Esophagus muscularis mucosa (tissue), 4 donors: ENCODE data around the gene PARP14. TPM values are rescaled to one million over a fixed set of nuclear protein-coding genes. Genes with fewer than 3 reads are reported as not detected.

Source experiments
- DNase-seq: peaks from one replicate; pipeline ENCODE4 v3.0.0-alpha.2; 2017; ENCODE audit errors: extremely low spot score
- H3K27ac ChIP-seq, 4 donors: fragments of 200-600 bp; sonication (generic); replicated peaks in 1 of 4; 1 replicate in 3 of 4; 2 replicates in 1 of 4; pipeline ENCODE4 v1.5.1; 2016 to 2019; ENCODE audit warnings: mild to moderate bottlenecking in 1 of 4
- H3K27me3 ChIP-seq, 4 donors: fragments of 200-600 bp; sonication (generic); one replicate each; pipeline versions ENCODE4 v1.5.1 to v1.6.0; 2016 to 2019
- H3K36me3 ChIP-seq, 4 donors: fragments of 200-600 bp; sonication (generic); one replicate each; pipeline ENCODE4 v1.5.1; 2016 to 2019
- H3K4me1 ChIP-seq, 4 donors: fragments of 200-600 bp; sonication (generic); one replicate each; pipeline ENCODE4 v1.5.1; 2016 to 2019
- H3K4me3 ChIP-seq, 4 donors: fragments of 200-600 bp; sonication (generic); 1 replicate in 2 of 4; 2 replicates in 2 of 4; pipeline ENCODE4 v1.5.1; 2016 to 2019; ENCODE audit warnings: mild to moderate bottlenecking in 4 of 4, moderate library complexity in 1 of 4
- H3K9me3 ChIP-seq, 4 donors: fragments of 200-600 bp; sonication (generic); 1 replicate in 3 of 4; 2 replicates in 1 of 4; pipeline ENCODE4 v1.5.1; 2016 to 2019
- EP300 ChIP-seq: sonication (generic); formaldehyde crosslinking; IDR thresholded peaks from one replicate; pipeline ENCODE4 v1.6.1; 2017; ENCODE audit warnings: antibody characterized with exemption
- POLR2A ChIP-seq: fragments of 450-650 bp; IDR thresholded peaks from one replicate; pipeline ENCODE4 v1.6.1; 2017; ENCODE audit warnings: antibody characterized with exemption, moderate library complexity, mild to moderate bottlenecking, low read depth
- POLR2AphosphoS5 ChIP-seq, 2 donors: sonication (generic); formaldehyde crosslinking; IDR thresholded peaks; one replicate each; pipeline ENCODE4 v1.6.1; 2017; ENCODE audit warnings: antibody characterized with exemption in 2 of 2
- WGBS: methylation state at CpG from one replicate; pipeline ENCODE4 v1.1.5; 2018; 5-methylcytosine and 5-hydroxymethylcytosine counted together
- intact Hi-C: fragments of 100-400 bp; cut with DNase I; formaldehyde crosslinking; loops from one replicate; pipeline ENCODE4 v1.15.1; 2023
- total RNA-seq, 4 donors: library from RNA; depleted of rRNA; stranded (reverse); fragments of >200 nt; gene quantifications; one replicate each; pipeline versions ENCODE4 v1.1.0 to v1.2.1, GENCODE V29; 2016
- TF ChIP-seq, protein P1 (sequence below), 3 experiments: fragments of 200-600 bp in 2 of 3; fragments of 450-650 bp in 1 of 3; sonication (generic) in 2 of 3; IDR thresholded peaks; one replicate each; pipeline ENCODE4 v1.5.1; 2017 to 2019; ENCODE audit warnings: antibody characterized with exemption in 3 of 3, mild to moderate bottlenecking in 2 of 3, moderate library complexity in 1 of 3

The PARP14 gene
- total RNA-seq, 4 donors from 2014 or later: 21.4 to 34.1 (median 22.5) TPM

DNA sequence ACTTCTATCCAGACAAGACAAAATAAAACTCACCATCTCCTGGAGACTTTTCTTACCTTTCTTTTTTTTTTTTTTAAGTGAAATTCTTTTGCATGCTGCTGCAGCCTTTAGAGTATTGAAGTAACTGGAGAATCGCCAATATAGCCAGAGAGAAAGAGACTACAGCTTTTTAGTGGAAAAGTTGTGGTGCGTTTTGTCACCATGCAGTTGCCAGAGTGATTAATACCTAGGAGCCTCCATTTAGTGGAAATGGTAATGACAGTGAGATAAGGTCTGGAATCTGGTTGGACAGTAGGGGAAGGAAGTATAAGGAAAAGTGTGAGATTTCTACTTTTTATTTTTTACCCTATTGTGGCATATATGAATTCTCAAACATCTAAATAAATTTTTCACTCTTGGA, 18.1 kb upstream of the PARP14 start:
- H3K36me3 ChIP-seq: no peaks in the 10 kb centered on the region
- TF ChIP-seq POLR2A (no peak), EP300 (no peak), POLR2AphosphoS5 (IDR thresholded peaks at IDR 0.05) (no peak)
- TF ChIP-seq, protein P1, sequence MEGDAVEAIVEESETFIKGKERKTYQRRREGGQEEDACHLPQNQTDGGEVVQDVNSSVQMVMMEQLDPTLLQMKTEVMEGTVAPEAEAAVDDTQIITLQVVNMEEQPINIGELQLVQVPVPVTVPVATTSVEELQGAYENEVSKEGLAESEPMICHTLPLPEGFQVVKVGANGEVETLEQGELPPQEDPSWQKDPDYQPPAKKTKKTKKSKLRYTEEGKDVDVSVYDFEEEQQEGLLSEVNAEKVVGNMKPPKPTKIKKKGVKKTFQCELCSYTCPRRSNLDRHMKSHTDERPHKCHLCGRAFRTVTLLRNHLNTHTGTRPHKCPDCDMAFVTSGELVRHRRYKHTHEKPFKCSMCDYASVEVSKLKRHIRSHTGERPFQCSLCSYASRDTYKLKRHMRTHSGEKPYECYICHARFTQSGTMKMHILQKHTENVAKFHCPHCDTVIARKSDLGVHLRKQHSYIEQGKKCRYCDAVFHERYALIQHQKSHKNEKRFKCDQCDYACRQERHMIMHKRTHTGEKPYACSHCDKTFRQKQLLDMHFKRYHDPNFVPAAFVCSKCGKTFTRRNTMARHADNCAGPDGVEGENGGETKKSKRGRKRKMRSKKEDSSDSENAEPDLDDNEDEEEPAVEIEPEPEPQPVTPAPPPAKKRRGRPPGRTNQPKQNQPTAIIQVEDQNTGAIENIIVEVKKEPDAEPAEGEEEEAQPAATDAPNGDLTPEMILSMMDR (IDR thresholded peaks at IDR 0.05): no peak
- intact Hi-C loops: no loop called here
- no peaks in the 10 kb centered on the region for H3K9me3 ChIP-seq
- H3K27ac ChIP-seq: no peak overlapping the region
- no peak for DNase-seq
- whole genome bisulfite sequencing: 63% methylated on average over 2 of the region's 2 CpGs
- H3K4me3 ChIP-seq: no peak overlapping the region
- H3K4me1 ChIP-seq: no peaks in the 10 kb centered on the region
- no peaks in the 10 kb centered on the region for H3K27me3 ChIP-seq

GRCh38 chr3:122665226-122665786, 15.3 kb upstream of the PARP14 start:
- no peaks in the 10 kb centered on the region for H3K4me1 ChIP-seq
- no peaks in the 10 kb centered on the region for H3K36me3 ChIP-seq
- H3K4me3 ChIP-seq: no peak overlapping the region
- intact Hi-C loops: no loop called here
- no peaks in the 10 kb centered on the region for H3K27me3 ChIP-seq
- no peak for TF ChIP-seq POLR2A
- no peak for TF ChIP-seq EP300
- TF ChIP-seq POLR2AphosphoS5 (IDR thresholded peaks at IDR 0.05): no peak
- TF ChIP-seq, protein P1 (IDR thresholded peaks at IDR 0.05): no peak
- H3K27ac ChIP-seq: no peak overlapping the region
- 71% methylated on average over 4 of the region's 4 CpGs for WGBS
- no peak for DNase-seq
- no peaks in the 10 kb centered on the region for H3K9me3 ChIP-seq

DNA sequence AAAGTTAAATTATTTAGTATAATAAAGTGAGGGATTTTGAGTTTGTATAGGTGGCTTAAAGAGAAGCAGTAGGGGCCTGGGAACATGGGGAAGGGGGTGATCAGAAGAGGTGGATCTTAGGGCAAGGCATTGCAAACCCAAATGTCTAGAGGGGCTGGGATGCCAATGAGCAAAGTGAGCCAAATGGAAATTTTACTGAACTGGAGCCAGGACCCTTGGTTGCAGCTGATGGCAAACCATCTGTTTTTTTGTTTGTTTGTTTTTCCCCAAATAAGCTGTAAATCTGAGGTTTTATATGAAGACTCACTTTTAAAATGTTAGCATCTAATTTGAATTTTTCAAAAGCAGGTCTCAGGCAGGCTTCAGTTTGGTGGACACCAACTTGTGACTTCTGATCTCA, 14.8 kb upstream of the PARP14 start:
- H3K36me3 ChIP-seq: no peaks in the 10 kb centered on the region
- no peaks in the 10 kb centered on the region for H3K27me3 ChIP-seq
- H3K4me3 ChIP-seq: no peak overlapping the region
- H3K27ac ChIP-seq: no peak overlapping the region
- intact Hi-C loops: no loop called here
- TF ChIP-seq, protein P1 (IDR thresholded peaks at IDR 0.05): no peak
- no peak for TF ChIP-seq EP300
- no peak for TF ChIP-seq POLR2A
- TF ChIP-seq POLR2AphosphoS5 (IDR thresholded peaks at IDR 0.05): no peak
- no peak for DNase-seq
- H3K9me3 ChIP-seq: no peaks in the 10 kb centered on the region
- H3K4me1 ChIP-seq: no peaks in the 10 kb centered on the region

DNA sequence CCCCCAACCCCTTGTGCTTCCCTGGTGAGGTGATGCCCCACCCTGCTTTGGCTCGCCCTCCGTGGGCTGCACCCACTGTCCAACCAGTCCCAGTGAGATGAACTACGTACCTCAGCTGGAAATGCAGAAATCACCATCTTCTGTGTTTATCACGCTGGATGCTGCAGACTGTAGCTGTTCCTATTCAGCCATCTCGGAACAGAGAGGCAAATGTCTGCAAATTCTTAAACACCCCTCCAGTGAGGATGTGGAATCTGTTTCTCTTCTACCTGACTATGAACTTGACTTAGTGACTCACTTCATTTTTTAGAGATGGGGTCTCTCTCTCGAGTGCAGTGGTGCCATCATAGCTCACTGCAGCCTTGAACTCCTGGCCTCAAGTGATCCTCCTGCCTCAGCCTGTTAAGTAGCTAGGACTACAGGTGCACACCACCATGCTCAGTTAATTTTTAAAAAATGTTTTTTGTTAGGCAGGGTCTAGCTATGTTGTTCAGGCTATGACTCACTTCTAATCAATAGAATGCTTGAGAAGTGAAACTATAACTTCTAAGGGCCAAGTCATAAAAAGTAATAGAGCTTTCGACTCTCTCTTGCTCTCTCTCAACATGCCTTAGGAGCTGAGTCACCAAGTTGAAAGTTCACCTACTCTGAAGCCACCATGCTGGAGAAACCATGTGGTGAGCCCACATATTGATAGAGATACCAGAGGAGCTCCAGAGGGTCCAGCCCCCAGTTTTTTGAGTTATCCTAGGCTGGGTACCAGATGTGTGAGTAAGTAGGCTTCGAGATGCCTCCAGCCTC, 11.5 kb upstream of the PARP14 start:
- no peak for DNase-seq
- H3K9me3 ChIP-seq: no peaks in the 10 kb centered on the region
- intact Hi-C loops: no loop called here
- H3K36me3 ChIP-seq: no peaks in the 10 kb centered on the region
- H3K4me1 ChIP-seq: no peaks in the 10 kb centered on the region
- whole genome bisulfite sequencing: 92% methylated on average over 8 of the region's 8 CpGs
- H3K4me3 ChIP-seq: no peak overlapping the region
- H3K27ac ChIP-seq: no peak overlapping the region
- no peaks in the 10 kb centered on the region for H3K27me3 ChIP-seq
- TF ChIP-seq EP300 (no peak), POLR2A (no peak), POLR2AphosphoS5 (IDR thresholded peaks at IDR 0.05) (no peak)
- TF ChIP-seq, protein P1 (IDR thresholded peaks at IDR 0.05): no peak
